GM12873 (cell line): ENCODE results near the gene TBCA.

Experiments used
- CTCF ChIP-seq: IDR thresholded peaks from 2 replicates; pipeline ENCODE4 v1.5.1; 2012; ENCODE audit warnings: low read depth, mild to moderate bottlenecking, moderate library complexity, low read length, control low read depth; ENCODE audit not compliant: insufficient read depth; ENCODE audit errors: missing control alignments

The TBCA gene

GRCh38 chr5:77645158-77645994, 130.8 kb downstream of the TBCA start:
- peak; percentile 60 for TF ChIP-seq CTCF

- no peak for TF ChIP-seq CTCF
Observed at GRCh38 chr5:77644371-77645157, 131.6 kb downstream of the TBCA start.

GRCh38 chr5:77643654-77644370, 132.3 kb downstream of the TBCA start:
- TF ChIP-seq CTCF: no peak

- TF ChIP-seq CTCF: no peak
Observed at GRCh38 chr5:77642738-77643653, 133.1 kb downstream of the TBCA start.

- no peak for TF ChIP-seq CTCF
Observed at GRCh38 chr5:77641963-77642737, 134.0 kb downstream of the TBCA start.

GRCh38 chr5:77641397-77641943, 134.7 kb downstream of the TBCA start:
- TF ChIP-seq CTCF: no peak
